SK-N-SH (cell line): ENCODE data around the gene KLHDC8A. TPM values are rescaled to one million over a fixed set of nuclear protein-coding genes. Genes with fewer than 3 reads are reported as not detected.

Experiments used
- CTCF ChIA-PET: fragments of 300-600, 350-600 bp; formaldehyde crosslinking; extraction: SDS; loops from one replicate; lab custom pipeline; 2021; lab: Yijun Ruan, JAX
- POLR2A ChIA-PET: fragments of 350-600 bp; sonication (Branson Sonifier 250); formaldehyde crosslinking; extraction: SDS; loops from one replicate; lab custom pipeline; 2020; ENCODE audit warnings: antibody characterized with exemption, inconsistent platforms; lab: Yijun Ruan, JAX
- DNase-seq: peaks from one replicate; pipeline ENCODE4 v3.0.0; 2012
- H2AFZ ChIP-seq: fragments of 200-600 bp; sonication (generic); 2 replicates; pipeline ENCODE4 v1.8.1; 2016; ENCODE audit warnings: antibody characterized with exemption, mild to moderate bottlenecking, low read depth
- H3F3A ChIP-seq: fragments of 200-600 bp; sonication (generic); replicated peaks from 2 replicates; pipeline ENCODE3; 2016; ENCODE audit warnings: antibody characterized with exemption, mild to moderate bottlenecking; ENCODE audit not compliant: insufficient read depth
- H3K27ac ChIP-seq, 2 experiments: fragments of 200-500 bp in 1 of 2; fragments of 200-600 bp in 1 of 2; sonication (Bioruptor generic) in 1 of 2; sonication (generic), shearing (Covaris generic) in 1 of 2; 2 replicates each; pipeline versions ENCODE4 v1.5.1 to v1.6.1; 2014 to 2016; ENCODE audit warnings: low read depth in 2 of 2, inconsistent platforms in 1 of 2, low read length in 1 of 2, mild to moderate bottlenecking in 1 of 2, mixed read lengths in 1 of 2
- H3K27me3 ChIP-seq: fragments of 200-600 bp; sonication (generic), shearing (Covaris generic); 2 replicates; pipeline ENCODE4 v1.6.1; 2016; ENCODE audit warnings: mixed run types; ENCODE audit not compliant: insufficient read depth
- H3K36me3 ChIP-seq, 2 experiments: fragments of 200-500 bp in 1 of 2; fragments of 200-600 bp in 1 of 2; sonication (Bioruptor generic) in 1 of 2; sonication (generic) in 1 of 2; replicated peaks in 1 of 2; 2 replicates each; pipeline versions ENCODE3 to v1.5.1; 2014 to 2016; ENCODE audit warnings: low read length in 1 of 2, mild to moderate bottlenecking in 1 of 2; ENCODE audit not compliant: insufficient read depth in 2 of 2, control insufficient read depth in 1 of 2
- H3K4me1 ChIP-seq, 2 experiments: fragments of 200-500 bp in 1 of 2; fragments of 200-600 bp in 1 of 2; sonication (Bioruptor generic) in 1 of 2; sonication (generic), shearing (Covaris generic) in 1 of 2; 2 replicates each; pipeline versions ENCODE4 v1.5.1 to v1.6.1; 2014 to 2016; ENCODE audit warnings: low read depth in 1 of 2, low read length in 1 of 2, mixed run types in 1 of 2; ENCODE audit not compliant: insufficient read depth in 2 of 2, control insufficient read depth in 1 of 2
- H3K4me2 ChIP-seq: fragments of 200-600 bp; sonication (generic), shearing (Covaris generic); 2 replicates; pipeline ENCODE4 v1.6.1; 2017; ENCODE audit warnings: mixed run types
- H3K4me3 ChIP-seq, 2 experiments: fragments of 200-500 bp in 1 of 2; fragments of 200-600 bp in 1 of 2; sonication (Bioruptor generic) in 1 of 2; sonication (generic), shearing (Covaris generic) in 1 of 2; 2 replicates each; pipeline versions ENCODE4 v1.5.1 to v1.8.1; 2014 to 2016; ENCODE audit warnings: low read depth in 2 of 2, inconsistent platforms in 1 of 2, low read length in 1 of 2, mild to moderate bottlenecking in 1 of 2, mixed read lengths in 1 of 2, moderate library complexity in 1 of 2
- H3K79me2 ChIP-seq: fragments of 200-600 bp; sonication (generic); 2 replicates; pipeline ENCODE4 v1.8.1; 2017; ENCODE audit warnings: mild to moderate bottlenecking; ENCODE audit not compliant: insufficient read depth
- H3K9ac ChIP-seq: fragments of 200-600 bp; sonication (generic); 2 replicates; pipeline ENCODE4 v1.6.1; 2017; ENCODE audit warnings: mixed run types
- H3K9me2 ChIP-seq: fragments of 200-600 bp; sonication (generic); 2 replicates; pipeline ENCODE4 v1.6.1; 2017; ENCODE audit warnings: mixed run types
- H3K9me3 ChIP-seq: fragments of 200-600 bp; sonication (generic); 2 replicates; pipeline ENCODE4 v1.6.1; 2017; ENCODE audit warnings: mixed run types, mild to moderate bottlenecking, moderate library complexity
- H4K20me1 ChIP-seq: fragments of 200-600 bp; sonication (generic); 2 replicates; pipeline ENCODE4 v1.6.1; 2017; ENCODE audit warnings: mild to moderate bottlenecking, mixed run types; ENCODE audit not compliant: insufficient read depth
- CTCF ChIP-seq: fragments of 200-600 bp; sonication (generic); IDR thresholded peaks from 2 replicates; pipeline ENCODE4 v1.6.1; 2017; ENCODE audit warnings: antibody characterized with exemption, mild to moderate bottlenecking, moderate library complexity
- ELF1 ChIP-seq: IDR thresholded peaks from 2 replicates; pipeline ENCODE4 v1.4.0; 2012
- EP300 ChIP-seq, 2 experiments: IDR thresholded peaks; 2 replicates each; pipeline versions ENCODE4 v1.4.0 to v1.6.1; 2012; ENCODE audit warnings: borderline replicate concordance in 1 of 2, low read depth in 1 of 2, low read length in 1 of 2
- FOSL2 ChIP-seq: IDR thresholded peaks from 2 replicates; pipeline ENCODE4 v1.4.0; 2012; ENCODE audit warnings: low read depth, mild to moderate bottlenecking, moderate library complexity, borderline replicate concordance
- FOXJ3 ChIP-seq: sonication (generic); formaldehyde crosslinking; IDR thresholded peaks from 2 replicates; pipeline ENCODE4 v1.5.1; 2020; ENCODE audit warnings: mild to moderate bottlenecking, missing genetic modification reagents
- FOXM1 ChIP-seq: IDR thresholded peaks from 2 replicates; pipeline ENCODE4 v1.4.0; 2012; ENCODE audit warnings: low read depth, mild to moderate bottlenecking
- JUND ChIP-seq: IDR thresholded peaks from 2 replicates; pipeline ENCODE4 v1.4.0; 2012
- NFIC ChIP-seq: IDR thresholded peaks from 2 replicates; pipeline ENCODE4 v1.4.0; 2012; ENCODE audit warnings: borderline replicate concordance
- NRF1 ChIP-seq: IDR thresholded peaks from 2 replicates; pipeline ENCODE4 v1.6.1; 2012; ENCODE audit warnings: low read depth, mild to moderate bottlenecking, low read length
- POLR2AphosphoS5 ChIP-seq: IDR thresholded peaks from 2 replicates; pipeline ENCODE4 v1.6.1; 2012; ENCODE audit warnings: low read depth, low read length
- RAD21 ChIP-seq: IDR thresholded peaks from 2 replicates; pipeline ENCODE4 v1.6.1; 2012; ENCODE audit warnings: mild to moderate bottlenecking, low read length
- REST ChIP-seq: IDR thresholded peaks from 2 replicates; pipeline ENCODE4 v1.6.1; 2012; ENCODE audit warnings: mild to moderate bottlenecking, low read depth, low read length, moderate library complexity
- SIN3A ChIP-seq: IDR thresholded peaks from 2 replicates; pipeline ENCODE4 v1.6.1; 2012; ENCODE audit warnings: low read depth, mild to moderate bottlenecking, low read length, moderate library complexity, borderline replicate concordance
- WGBS: methylation state at CpG from one replicate; pipeline ENCODE4 v1.1.6; 2017; ENCODE audit warnings: low lambda C conversion rate; 5-methylcytosine and 5-hydroxymethylcytosine counted together
- polyA plus RNA-seq, 3 experiments: library from polyadenylated mRNA; depleted of rRNA; stranded (reverse); fragments of >200 nt; gene quantifications; 2 replicates each; pipeline ENCODE4 v1.2.3, GENCODE V29; 2012
- TF ChIP-seq, protein P1 (sequence below): IDR thresholded peaks from 2 replicates; pipeline ENCODE4 v1.4.0; 2012; ENCODE audit warnings: low read depth, borderline replicate concordance
- TF ChIP-seq, protein P2 (sequence below): IDR thresholded peaks from 2 replicates; pipeline ENCODE4 v1.4.0; 2012; ENCODE audit warnings: low read depth
- TF ChIP-seq, protein P3 (sequence below): IDR thresholded peaks from 2 replicates; pipeline ENCODE4 v1.4.0; 2012; ENCODE audit warnings: low read depth, borderline replicate concordance

Gene KLHDC8A
- polyA plus RNA-seq, 1 of the 3 experiments (the other 2 are of a cell fraction): 0.02 TPM

DNA sequence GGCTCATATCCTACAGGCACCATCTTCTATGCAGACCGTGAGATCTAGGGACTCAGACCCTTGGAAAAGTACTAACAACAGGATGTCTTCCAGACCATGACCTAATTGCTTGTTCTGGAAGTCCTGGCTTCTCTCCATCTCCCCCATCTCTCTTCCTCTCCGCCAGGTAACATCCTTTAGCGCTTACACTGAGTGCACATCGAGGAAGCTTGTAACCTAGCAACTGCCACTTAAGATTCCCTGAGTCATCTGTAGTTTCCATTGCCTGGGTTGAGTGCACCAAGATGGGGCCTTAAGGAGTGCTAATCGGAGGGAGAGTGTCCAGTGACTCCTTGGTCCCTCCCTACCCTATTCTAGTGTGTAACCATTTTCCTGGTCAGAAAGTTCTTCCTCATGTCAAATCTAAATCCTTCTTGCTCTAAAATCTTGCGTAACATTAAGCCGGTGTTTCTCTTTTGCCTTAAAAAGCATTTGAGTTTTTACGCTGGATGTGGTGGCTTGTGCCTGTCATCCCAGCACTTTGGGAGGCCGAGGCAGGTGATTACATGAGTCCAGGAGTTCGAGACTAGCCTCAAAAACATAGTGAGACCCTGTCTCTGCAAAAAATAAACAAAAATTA is 9.7 kb downstream of the KLHDC8A start:
- Histone ChIP-seq H3K27ac (no peak overlapping the region), H2AFZ (no peak overlapping the region), H3K9me2 (no peaks in the 10 kb centered on the region), H3K27me3 (peaks cover 11% of the 10 kb centered on the region; the same call in 1 of the 2 replicates), H3K36me3 (no peaks in the 10 kb centered on the region), H3K9me3 (no peaks in the 10 kb centered on the region), H3K79me2 (no peaks in the 10 kb centered on the region), H3K9ac (no peak overlapping the region), H3K4me1 (peaks cover 0 to 8% of the 10 kb centered on the region in 2 experiments; a peak in 1 of 4 replicates), H3K4me2 (no peak overlapping the region), H3K4me3 (no peak overlapping the region), H4K20me1 (no peaks in the 10 kb centered on the region), H3F3A (no peaks in the 10 kb centered on the region)
- DNase-seq: no peak
- TF ChIP-seq, protein P1, sequence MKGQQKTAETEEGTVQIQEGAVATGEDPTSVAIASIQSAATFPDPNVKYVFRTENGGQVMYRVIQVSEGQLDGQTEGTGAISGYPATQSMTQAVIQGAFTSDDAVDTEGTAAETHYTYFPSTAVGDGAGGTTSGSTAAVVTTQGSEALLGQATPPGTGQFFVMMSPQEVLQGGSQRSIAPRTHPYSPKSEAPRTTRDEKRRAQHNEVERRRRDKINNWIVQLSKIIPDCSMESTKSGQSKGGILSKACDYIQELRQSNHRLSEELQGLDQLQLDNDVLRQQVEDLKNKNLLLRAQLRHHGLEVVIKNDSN: no peak
- TF ChIP-seq, protein P2, sequence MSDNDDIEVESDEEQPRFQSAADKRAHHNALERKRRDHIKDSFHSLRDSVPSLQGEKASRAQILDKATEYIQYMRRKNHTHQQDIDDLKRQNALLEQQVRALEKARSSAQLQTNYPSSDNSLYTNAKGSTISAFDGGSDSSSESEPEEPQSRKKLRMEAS: no peak
- TF ChIP-seq NFIC: no peak
- TF ChIP-seq, protein P3, sequence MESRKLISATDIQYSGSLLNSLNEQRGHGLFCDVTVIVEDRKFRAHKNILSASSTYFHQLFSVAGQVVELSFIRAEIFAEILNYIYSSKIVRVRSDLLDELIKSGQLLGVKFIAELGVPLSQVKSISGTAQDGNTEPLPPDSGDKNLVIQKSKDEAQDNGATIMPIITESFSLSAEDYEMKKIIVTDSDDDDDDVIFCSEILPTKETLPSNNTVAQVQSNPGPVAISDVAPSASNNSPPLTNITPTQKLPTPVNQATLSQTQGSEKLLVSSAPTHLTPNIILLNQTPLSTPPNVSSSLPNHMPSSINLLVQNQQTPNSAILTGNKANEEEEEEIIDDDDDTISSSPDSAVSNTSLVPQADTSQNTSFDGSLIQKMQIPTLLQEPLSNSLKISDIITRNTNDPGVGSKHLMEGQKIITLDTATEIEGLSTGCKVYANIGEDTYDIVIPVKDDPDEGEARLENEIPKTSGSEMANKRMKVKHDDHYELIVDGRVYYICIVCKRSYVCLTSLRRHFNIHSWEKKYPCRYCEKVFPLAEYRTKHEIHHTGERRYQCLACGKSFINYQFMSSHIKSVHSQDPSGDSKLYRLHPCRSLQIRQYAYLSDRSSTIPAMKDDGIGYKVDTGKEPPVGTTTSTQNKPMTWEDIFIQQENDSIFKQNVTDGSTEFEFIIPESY: no peak
- TF ChIP-seq POLR2AphosphoS5: no peak
- no peak for TF ChIP-seq SIN3A
- TF ChIP-seq FOXM1: no peak
- TF ChIP-seq CTCF: no peak
- no peak for TF ChIP-seq JUND
- no peak for TF ChIP-seq REST
- no peak for TF ChIP-seq NRF1
- no peak for TF ChIP-seq FOXJ3
- TF ChIP-seq EP300 (IDR thresholded peaks at IDR 0.05; ENCODE audit: borderline replicate concordance in 1 of 2, low read depth in 1 of 2, low read length in 1 of 2): no peak
- TF ChIP-seq ELF1: no peak
- TF ChIP-seq RAD21: no peak
- no peak for TF ChIP-seq FOSL2
- ChIA-PET CTCF (interaction anchor here (1.2 to 9.5 kb wide), 5 partner anchors 11 to 182 kb away, joined by 3 to 79 read pairs (median 8); no protein-coding TSS in a partner anchor), POLR2A (no interaction called here)
- WGBS: 72% methylated on average over 10 of the region's 10 CpGs
